EH (cell line): Measurements from ENCODE around the gene ABRACL.

Source experiments
- DNase-seq: peaks from one replicate; pipeline ENCODE4 v3.0.0-alpha.2; 2015; ENCODE audit warnings: low read depth

Gene ABRACL

GRCh38 chr6:139054001-139054400 lies 25.5 kb downstream of the ABRACL start:
- DNase-seq, result no peak

DNA sequence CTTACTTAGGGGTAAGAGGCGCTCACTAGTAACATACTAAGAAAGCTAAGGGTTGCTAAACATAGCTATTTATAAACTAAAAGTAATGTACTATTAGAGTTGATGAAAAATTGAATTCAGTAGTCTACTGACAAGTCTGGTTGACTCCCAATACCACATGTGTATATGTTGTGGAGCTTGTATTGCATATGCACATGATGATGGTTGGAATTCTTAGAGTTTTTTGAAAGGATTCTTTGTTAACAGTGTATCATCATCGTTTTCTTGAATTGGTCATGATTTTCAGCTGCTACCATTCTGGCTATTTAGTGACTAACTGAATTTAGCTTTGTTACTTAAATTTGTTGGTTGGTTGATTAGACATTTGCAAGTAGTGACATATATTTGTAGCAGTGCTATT lies 27.2 kb downstream of the ABRACL start:
- no peak for DNase-seq

GRCh38 chr6:139058029-139058428 lies 29.5 kb downstream of the ABRACL start:
- DNase-seq, result no peak

- DNase-seq, result peak; percentile 84
Measured at GRCh38 chr6:139060332-139060731, 31.8 kb downstream of the ABRACL start.

DNA sequence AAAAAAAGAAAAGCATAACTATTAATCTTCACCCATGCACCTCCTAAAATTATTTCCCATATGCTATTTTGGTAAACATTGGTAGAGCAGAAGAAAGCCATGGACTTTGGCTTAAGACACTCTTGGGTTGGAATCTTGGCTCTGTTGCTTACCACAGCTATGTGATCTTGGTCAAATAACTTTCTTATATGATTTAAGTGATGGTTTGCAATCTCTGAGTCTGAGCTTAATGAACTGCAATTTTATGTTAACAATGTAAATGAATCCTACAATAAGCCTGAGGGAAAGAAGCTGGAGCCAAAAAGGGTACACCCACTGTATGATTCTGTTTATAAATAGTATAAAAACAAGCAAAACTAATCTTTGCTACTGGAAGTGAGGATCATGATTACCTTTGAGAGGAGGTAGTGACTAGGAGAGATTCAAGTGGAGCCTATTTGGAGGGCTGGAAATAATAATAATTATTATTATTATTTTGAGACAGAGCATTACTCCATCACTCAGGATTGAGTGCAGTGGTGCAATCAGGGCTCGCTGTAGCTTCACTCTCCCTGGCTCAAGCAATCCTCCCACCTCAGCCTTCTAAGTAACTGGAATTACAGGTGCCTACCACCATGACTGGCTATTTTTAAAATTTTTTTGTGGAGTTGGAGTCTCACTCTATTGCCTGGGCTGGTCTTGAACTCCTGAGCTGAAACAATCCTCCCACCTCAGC lies 34.5 kb downstream of the ABRACL start:
- peak; percentile 81 for DNase-seq

- DNase-seq, result peak; percentile 52
Measured at GRCh38 chr6:139064981-139065665, 36.6 kb downstream of the ABRACL start.

GRCh38 chr6:139066080-139066479 lies 37.5 kb downstream of the ABRACL start:
- no peak for DNase-seq

GRCh38 chr6:139068846-139069245 lies 40.3 kb downstream of the ABRACL start:
- DNase-seq, result no peak

DNA sequence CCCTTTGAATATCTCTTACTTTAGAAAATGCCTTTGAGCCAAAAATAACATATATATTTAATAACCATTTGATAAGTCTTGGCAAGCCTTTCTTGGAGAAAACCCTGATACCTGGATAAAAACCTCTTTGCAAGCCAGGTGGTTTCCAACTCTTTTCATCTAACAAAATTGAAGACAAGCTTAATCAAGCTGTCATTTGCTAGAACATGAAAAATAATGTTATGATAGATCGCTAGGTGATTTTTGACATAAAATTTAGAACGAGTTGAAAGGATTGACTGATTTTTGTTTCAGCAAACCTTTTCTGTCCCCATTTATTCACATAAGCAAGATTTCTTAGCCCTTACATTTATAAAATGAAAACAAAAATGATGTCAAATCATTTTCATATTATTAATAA lies 44.6 kb downstream of the ABRACL start:
- no peak for DNase-seq

DNA sequence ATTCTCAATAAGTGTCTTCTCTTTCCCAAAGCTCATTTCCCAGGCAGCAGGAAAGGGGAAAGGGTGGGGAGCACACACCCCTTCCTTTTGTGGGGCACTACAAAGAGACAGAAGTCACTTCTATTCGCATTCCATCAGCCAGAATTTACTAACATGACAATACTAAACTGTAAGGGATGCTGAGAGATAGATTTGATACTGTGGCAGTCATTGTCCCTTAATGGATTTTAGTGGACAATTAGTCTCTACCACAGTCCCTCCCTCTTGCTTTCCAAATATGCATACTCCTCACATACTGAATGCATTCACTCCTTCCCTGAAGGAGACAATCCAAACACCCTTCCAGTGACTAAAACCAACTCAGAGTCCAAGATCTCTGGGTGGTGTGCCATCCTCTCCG lies 50.5 kb downstream of the ABRACL start:
- no peak for DNase-seq

DNA sequence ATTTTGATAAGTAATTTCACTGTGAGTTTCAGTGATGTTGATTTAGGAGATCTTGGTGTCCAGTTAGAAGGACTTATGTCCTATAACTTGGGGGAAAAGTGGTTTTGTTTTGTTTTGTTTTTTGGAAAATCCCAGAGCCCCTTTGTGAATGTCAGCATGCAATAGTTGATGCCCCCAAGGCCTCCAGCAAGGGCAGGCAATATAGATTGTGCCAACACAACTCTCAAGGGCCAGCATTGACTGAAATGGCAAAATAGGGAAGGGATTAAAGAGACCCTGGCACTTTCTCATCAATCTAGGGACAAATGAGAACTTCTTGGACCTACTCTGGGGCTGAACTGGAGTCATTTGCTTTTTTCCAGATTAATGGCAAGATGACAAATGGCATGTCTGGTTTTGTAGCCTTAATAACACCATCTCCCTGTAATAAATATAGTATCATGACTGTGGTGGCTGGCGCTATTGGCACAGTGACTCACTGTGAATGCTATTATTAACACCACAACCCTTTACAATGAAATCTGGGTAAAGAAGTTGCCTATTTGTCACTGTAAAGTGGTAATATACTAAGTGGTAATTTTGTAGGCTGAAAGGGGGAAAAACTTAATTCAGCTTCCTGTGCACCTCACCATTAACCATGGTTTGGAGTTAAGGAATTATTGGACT lies 51.8 kb downstream of the ABRACL start:
- peak; percentile 37 for DNase-seq

DNA sequence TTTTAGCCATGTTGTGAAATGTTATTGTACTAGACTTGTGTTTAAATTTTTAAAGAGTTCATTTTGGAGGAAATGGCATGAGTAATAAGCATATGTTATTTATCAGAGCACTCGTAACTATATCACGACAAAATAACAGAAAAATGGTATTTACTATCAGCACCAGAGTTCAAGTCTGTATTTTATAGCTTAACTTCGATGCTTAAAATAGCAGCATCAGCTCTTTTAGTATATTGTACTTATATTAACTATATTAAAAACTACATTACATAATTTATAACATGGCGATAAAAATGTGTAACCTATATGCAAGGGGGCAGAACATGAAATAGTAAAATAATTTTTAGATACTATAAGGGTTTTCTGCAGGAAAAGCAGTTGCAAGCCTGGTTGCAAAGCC lies 52.9 kb downstream of the ABRACL start:
- DNase-seq, result no peak

- DNase-seq, result no peak
Measured at GRCh38 chr6:139082370-139082769, 53.8 kb downstream of the ABRACL start.

GRCh38 chr6:139091826-139092225 lies 63.3 kb downstream of the ABRACL start:
- DNase-seq, result peak; percentile 4
